ENCODE results near the gene SSPN.

Gene SSPN

GRCh38 chr12:26297396-26298070 lies 102.2 kb downstream of the SSPN start:
- no peak for DNase-seq
- in situ Hi-C loops (cut with HindIII; ENCODE audit: low pct_ligation_motif_present, low pct_unique_long_range_greater_than_20kb, low sequenced_read_pairs): no loop called here

GRCh38 chr12:26298785-26299621 lies 103.6 kb downstream of the SSPN start:
- DNase-seq: peak; percentile 92
- in situ Hi-C loops (cut with HindIII; ENCODE audit: low pct_ligation_motif_present, low pct_unique_long_range_greater_than_20kb, low sequenced_read_pairs): no loop called here

- in situ Hi-C loops (cut with HindIII; ENCODE audit: low pct_ligation_motif_present, low pct_unique_long_range_greater_than_20kb, low sequenced_read_pairs): no loop called here
- DNase-seq: no peak
Measured at GRCh38 chr12:26299751-26300150, 104.4 kb downstream of the SSPN start.

Data from ACHN (cell line).